ENCODE data around the gene ARL15.

ARL15 gene

DNA sequence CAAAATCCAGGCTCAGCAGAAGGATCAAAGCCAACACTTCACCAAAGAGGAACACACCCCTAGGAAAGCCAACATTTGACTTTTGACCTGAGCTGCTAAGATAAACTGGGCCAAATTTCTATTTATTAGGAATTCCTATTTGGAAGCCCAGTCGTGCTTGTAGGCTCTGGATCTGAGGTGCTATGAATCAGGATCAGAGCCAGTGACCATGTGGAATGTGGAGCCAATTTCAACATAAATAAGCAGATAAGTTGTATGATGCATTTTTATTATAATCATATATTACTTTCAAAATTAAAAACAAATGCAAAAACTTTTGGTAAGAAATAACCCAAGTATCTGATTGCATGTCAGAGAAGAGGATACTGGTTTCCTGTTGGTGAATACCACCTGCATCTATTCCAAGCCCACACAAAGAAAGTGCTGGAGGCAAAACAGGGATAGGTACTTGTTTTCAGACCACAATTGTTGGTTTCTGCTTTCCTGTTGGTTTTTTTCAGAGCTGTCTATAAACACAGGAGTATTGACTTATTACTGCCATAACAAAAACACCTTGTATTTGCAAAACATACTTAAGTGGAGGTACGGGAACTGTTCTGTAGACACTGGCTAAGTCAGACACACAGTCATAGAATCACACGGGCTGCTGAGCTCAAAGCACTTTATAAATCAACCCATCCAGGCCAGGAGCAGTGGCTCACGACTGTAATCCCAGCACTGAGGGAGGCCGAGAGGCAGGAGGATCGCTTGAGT is 52.8 kb downstream of the ARL15 start:
- no peaks in the 10 kb centered on the region for H3K9me3 ChIP-seq (ENCODE audit: control insufficient read depth, low read length)
- no peaks in the 10 kb centered on the region for H3K36me3 ChIP-seq (ENCODE audit: control insufficient read depth, insufficient read depth, low read length)
- H3K4me1 ChIP-seq (ENCODE audit: control insufficient read depth, insufficient read depth, low read length) = peaks cover 5% of the 10 kb centered on the region
- H3K9ac ChIP-seq (ENCODE audit: low read length) = no peak overlapping the region
- no peaks in the 10 kb centered on the region for H3K27me3 ChIP-seq (ENCODE audit: control insufficient read depth, insufficient read depth, low read length)
- H3K4me3 ChIP-seq (ENCODE audit: low read length) = no peak overlapping the region

DNA sequence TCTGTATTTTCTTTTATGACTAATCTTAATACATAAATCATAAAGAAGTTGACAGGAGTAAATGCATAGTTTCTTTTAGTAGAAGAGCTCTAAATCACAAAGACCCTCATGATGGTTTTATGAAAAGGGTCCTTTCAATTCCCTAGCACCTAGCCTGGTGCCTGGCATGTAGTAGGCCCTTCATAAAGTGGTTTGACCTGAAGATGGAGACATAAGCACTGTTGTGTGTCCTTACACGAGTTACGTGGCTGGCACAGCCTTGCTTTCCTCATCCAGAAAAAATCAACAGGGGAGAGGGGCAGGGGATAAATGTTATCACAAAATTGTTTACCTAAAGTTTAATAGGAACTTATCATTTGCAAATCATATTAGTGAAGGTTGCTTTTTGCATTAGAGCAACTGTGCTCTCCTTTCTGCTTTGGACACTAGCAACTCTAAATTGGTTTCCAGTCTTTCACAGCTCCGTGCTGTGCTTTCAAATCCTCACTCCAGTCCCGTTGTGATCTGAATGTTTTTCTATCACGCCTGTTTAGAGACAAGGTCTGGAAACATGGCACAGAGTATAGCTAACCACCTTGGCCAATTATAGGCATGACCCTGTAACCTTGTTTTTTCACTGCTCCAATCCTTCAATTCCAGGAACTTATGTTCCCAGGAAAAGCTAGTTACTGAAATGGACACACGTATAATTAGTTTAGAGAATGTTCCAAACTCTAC is 55.7 kb downstream of the ARL15 start:
- Histone ChIP-seq H3K36me3 (ENCODE audit: control insufficient read depth, insufficient read depth, low read length) (no peaks in the 10 kb centered on the region), H3K9me3 (ENCODE audit: control insufficient read depth, low read length) (no peaks in the 10 kb centered on the region), H3K27me3 (ENCODE audit: control insufficient read depth, insufficient read depth, low read length) (no peaks in the 10 kb centered on the region), H3K4me3 (ENCODE audit: low read length) (no peak overlapping the region), H3K4me1 (ENCODE audit: control insufficient read depth, insufficient read depth, low read length) (peaks cover 18% of the 10 kb centered on the region), H3K9ac (ENCODE audit: low read length) (no peak overlapping the region)

DNA sequence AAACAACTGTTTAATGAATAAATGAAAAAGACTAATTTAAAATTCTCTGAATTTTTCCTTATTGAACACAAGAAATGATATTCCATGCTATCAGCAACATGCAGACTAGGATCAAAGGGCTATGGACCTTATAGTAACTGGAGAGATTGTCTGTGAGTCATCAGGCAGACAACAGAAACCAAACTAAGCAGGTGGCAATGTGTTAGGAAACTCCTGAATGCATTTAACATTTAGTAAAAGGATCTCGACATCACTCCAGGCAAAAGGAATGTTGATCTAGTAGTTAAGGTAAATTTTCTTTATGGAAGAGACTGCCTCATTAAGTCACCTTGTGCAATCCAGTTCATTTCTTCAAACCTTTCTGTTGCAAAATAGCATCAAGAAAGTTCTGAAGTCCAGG is 58.4 kb downstream of the ARL15 start:
- H3K4me3 ChIP-seq (ENCODE audit: low read length) = no peak overlapping the region
- H3K9me3 ChIP-seq (ENCODE audit: control insufficient read depth, low read length) = no peaks in the 10 kb centered on the region
- H3K27me3 ChIP-seq (ENCODE audit: control insufficient read depth, insufficient read depth, low read length) = no peaks in the 10 kb centered on the region
- no peak overlapping the region for H3K9ac ChIP-seq (ENCODE audit: low read length)
- no peaks in the 10 kb centered on the region for H3K36me3 ChIP-seq (ENCODE audit: control insufficient read depth, insufficient read depth, low read length)
- peaks cover 18% of the 10 kb centered on the region for H3K4me1 ChIP-seq (ENCODE audit: control insufficient read depth, insufficient read depth, low read length)

DNA sequence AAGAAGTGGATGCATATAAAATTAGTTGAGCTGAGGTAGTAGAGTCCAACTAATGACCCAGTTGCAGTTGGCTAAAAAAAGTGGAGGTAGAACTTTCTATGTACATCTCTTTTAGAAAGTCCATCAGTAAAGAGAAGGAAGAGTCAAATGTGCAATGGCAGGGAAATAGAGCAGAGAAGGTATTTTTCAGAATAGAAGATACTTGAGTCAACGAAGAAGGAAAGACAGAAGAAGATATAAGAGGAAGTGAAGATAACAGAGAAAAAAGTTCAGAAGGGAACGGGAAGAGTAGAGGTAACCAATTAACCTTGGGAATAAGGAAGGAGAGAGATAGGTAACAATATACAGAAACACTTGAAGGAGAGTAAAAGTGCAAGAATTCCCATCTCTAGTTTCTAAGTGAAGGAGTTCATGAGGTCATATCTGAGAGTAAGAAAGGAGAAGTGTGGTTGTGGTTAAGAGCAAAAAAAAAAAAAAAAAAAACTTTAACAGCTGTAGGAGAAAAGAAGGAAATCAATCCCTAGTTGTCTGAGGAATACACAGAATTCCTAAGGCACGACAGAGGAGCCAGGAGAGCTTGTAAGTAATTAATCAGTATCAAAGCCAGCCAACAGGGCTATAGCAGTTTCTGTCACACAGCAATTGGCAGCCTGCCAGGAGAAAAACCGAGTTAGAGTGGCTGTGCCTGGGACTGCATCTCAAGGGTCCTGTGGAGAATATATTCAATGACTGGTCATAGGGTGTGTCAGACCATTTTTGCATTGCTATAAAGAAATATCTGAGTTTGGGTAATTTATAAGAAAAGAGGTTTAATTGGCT is 61.0 kb downstream of the ARL15 start:
- no peak overlapping the region for H3K4me3 ChIP-seq (ENCODE audit: low read length)
- H3K27me3 ChIP-seq (ENCODE audit: control insufficient read depth, insufficient read depth, low read length) = no peaks in the 10 kb centered on the region
- H3K9ac ChIP-seq (ENCODE audit: low read length) = no peak overlapping the region
- peaks cover 13% of the 10 kb centered on the region for H3K4me1 ChIP-seq (ENCODE audit: control insufficient read depth, insufficient read depth, low read length)
- H3K36me3 ChIP-seq (ENCODE audit: control insufficient read depth, insufficient read depth, low read length) = no peaks in the 10 kb centered on the region
- H3K9me3 ChIP-seq (ENCODE audit: control insufficient read depth, low read length) = no peaks in the 10 kb centered on the region

DNA sequence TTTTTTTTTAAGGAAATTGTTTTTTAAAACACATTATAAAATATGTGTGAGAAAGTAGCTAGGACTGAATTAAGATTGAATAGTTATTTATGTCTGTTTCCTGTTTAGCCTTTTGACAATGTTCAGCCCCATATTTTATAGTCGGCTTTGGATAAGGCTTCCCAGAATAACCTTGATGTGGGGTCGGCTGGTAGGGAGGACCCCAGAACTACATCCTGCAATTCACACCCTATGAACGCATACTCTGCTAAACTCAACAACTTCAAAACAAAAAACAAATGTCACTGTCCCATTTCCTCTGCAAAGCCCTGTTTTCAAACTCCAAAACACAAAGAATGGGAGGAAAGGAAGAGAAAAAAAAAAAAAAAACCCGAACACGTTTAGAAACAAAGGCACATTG is 63.1 kb downstream of the ARL15 start:
- H3K27me3 ChIP-seq (ENCODE audit: control insufficient read depth, insufficient read depth, low read length) = no peaks in the 10 kb centered on the region
- no peaks in the 10 kb centered on the region for H3K9me3 ChIP-seq (ENCODE audit: control insufficient read depth, low read length)
- H3K4me3 ChIP-seq (ENCODE audit: low read length) = no peak overlapping the region
- peaks cover 13% of the 10 kb centered on the region for H3K4me1 ChIP-seq (ENCODE audit: control insufficient read depth, insufficient read depth, low read length)
- H3K36me3 ChIP-seq (ENCODE audit: control insufficient read depth, insufficient read depth, low read length) = no peaks in the 10 kb centered on the region
- no peak overlapping the region for H3K9ac ChIP-seq (ENCODE audit: low read length)

GRCh38 chr5:54243483-54244080 is 66.8 kb downstream of the ARL15 start:
- Histone ChIP-seq H3K9me3 (ENCODE audit: control insufficient read depth, low read length) (no peaks in the 10 kb centered on the region), H3K9ac (ENCODE audit: low read length) (no peak overlapping the region), H3K4me3 (ENCODE audit: low read length) (no peak overlapping the region), H3K36me3 (ENCODE audit: control insufficient read depth, insufficient read depth, low read length) (no peaks in the 10 kb centered on the region), H3K27me3 (ENCODE audit: control insufficient read depth, insufficient read depth, low read length) (no peaks in the 10 kb centered on the region), H3K4me1 (ENCODE audit: control insufficient read depth, insufficient read depth, low read length) (no peaks in the 10 kb centered on the region)

DNA sequence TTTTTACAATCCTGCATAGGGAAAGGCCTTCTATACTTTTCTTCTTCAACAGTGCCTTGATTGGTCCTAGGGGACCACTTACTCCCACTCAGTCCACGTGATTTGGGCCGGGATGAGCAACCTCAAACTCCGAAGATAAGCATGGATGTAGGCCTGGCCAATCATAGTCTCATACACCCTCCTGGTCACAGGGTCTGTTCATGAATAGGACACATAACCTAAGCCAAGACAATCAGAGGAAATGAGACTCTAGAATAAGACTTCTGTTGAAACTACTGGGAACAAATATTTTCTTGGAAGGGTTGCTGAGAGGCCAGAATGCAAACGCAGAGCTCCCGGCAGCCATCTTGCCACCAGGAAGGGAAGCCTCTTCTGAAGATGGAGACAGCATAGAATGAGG is 68.1 kb downstream of the ARL15 start:
- H3K4me3 ChIP-seq (ENCODE audit: low read length) = no peak overlapping the region
- H3K4me1 ChIP-seq (ENCODE audit: control insufficient read depth, insufficient read depth, low read length) = no peaks in the 10 kb centered on the region
- no peaks in the 10 kb centered on the region for H3K9me3 ChIP-seq (ENCODE audit: control insufficient read depth, low read length)

GRCh38 chr5:54234304-54234933 is 76.0 kb downstream of the ARL15 start:
- Histone ChIP-seq H3K4me3 (ENCODE audit: low read length) (no peak overlapping the region), H3K9me3 (ENCODE audit: control insufficient read depth, low read length) (no peaks in the 10 kb centered on the region), H3K27me3 (ENCODE audit: control insufficient read depth, insufficient read depth, low read length) (no peaks in the 10 kb centered on the region), H3K9ac (ENCODE audit: low read length) (no peak overlapping the region), H3K4me1 (ENCODE audit: control insufficient read depth, insufficient read depth, low read length) (no peaks in the 10 kb centered on the region), H3K36me3 (ENCODE audit: control insufficient read depth, insufficient read depth, low read length) (no peaks in the 10 kb centered on the region)

More for the DNA sequence above, 68.1 kb downstream of the ARL15 start:
- Histone ChIP-seq H3K9ac (ENCODE audit: low read length) (no peak overlapping the region), H3K27me3 (ENCODE audit: control insufficient read depth, insufficient read depth, low read length) (no peaks in the 10 kb centered on the region), H3K36me3 (ENCODE audit: control insufficient read depth, insufficient read depth, low read length) (no peaks in the 10 kb centered on the region)

DNA sequence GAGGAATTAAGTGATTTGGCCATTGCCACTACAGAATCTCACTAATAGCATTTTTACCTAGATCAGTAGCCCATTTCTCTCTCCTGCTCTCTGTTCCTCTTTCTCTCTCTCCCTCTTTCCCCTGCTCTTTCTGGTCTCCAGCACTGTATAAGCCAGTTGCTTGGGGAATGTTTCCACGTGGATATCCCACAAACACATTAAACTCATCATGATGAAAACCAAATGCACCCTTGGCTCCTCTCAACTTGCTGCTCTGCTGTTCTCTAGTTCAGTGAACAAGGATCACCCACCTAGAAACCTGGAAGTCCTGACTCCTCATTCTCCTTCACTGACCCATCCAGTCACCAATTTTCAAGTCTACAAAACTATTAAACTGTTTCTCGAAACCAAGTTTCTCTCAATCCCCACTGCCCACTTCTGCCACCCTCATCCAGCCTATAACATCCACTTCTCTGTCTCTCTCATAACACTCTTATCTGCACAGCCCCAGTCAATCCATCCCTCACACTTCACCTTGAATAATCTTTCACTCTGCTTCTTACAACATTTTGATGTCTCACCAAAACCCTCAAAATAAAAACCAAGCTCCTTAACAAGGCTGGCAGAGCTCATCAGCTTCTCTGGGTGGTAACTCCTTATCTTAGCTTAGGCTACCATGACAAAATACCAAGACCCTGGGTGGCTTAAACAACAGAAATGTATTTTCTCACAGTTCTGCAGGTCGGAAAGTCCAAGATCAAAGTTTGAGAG is 79.3 kb downstream of the ARL15 start:
- H3K36me3 ChIP-seq (ENCODE audit: control insufficient read depth, insufficient read depth, low read length) = no peaks in the 10 kb centered on the region
- no peaks in the 10 kb centered on the region for H3K4me1 ChIP-seq (ENCODE audit: control insufficient read depth, insufficient read depth, low read length)
- H3K9ac ChIP-seq (ENCODE audit: low read length) = no peak overlapping the region
- no peak overlapping the region for H3K4me3 ChIP-seq (ENCODE audit: low read length)
- no peaks in the 10 kb centered on the region for H3K27me3 ChIP-seq (ENCODE audit: control insufficient read depth, insufficient read depth, low read length)
- no peaks in the 10 kb centered on the region for H3K9me3 ChIP-seq (ENCODE audit: control insufficient read depth, low read length)

GRCh38 chr5:54229041-54229780 is 81.2 kb downstream of the ARL15 start:
- H3K9me3 ChIP-seq (ENCODE audit: control insufficient read depth, low read length) = no peaks in the 10 kb centered on the region
- no peaks in the 10 kb centered on the region for H3K27me3 ChIP-seq (ENCODE audit: control insufficient read depth, insufficient read depth, low read length)
- no peaks in the 10 kb centered on the region for H3K4me1 ChIP-seq (ENCODE audit: control insufficient read depth, insufficient read depth, low read length)
- no peaks in the 10 kb centered on the region for H3K36me3 ChIP-seq (ENCODE audit: control insufficient read depth, insufficient read depth, low read length)
- H3K4me3 ChIP-seq (ENCODE audit: low read length) = no peak overlapping the region
- no peak overlapping the region for H3K9ac ChIP-seq (ENCODE audit: low read length)

All from mucosa of stomach (tissue), 1 donor.